GM18498 (cell line): ENCODE data around the gene HPRT1.

ENCODE experiments used
- ATAC-seq: cut with Tn5 transposase; IDR thresholded peaks from one replicate; pipeline ENCODE4 v1.9.1; 2021; ENCODE audit warnings: mild to moderate bottlenecking, moderate library complexity; ENCODE audit not compliant: unreplicated experiment

Gene HPRT1

GRCh38 chrX:134472041-134472440, 12.1 kb downstream of the HPRT1 start:
- ATAC-seq, result no peak

GRCh38 chrX:134476284-134476683, 16.3 kb downstream of the HPRT1 start:
- no peak for ATAC-seq

GRCh38 chrX:134478374-134478773, 18.4 kb downstream of the HPRT1 start:
- no peak for ATAC-seq

GRCh38 chrX:134480061-134480460, 20.1 kb downstream of the HPRT1 start:
- no peak for ATAC-seq

DNA sequence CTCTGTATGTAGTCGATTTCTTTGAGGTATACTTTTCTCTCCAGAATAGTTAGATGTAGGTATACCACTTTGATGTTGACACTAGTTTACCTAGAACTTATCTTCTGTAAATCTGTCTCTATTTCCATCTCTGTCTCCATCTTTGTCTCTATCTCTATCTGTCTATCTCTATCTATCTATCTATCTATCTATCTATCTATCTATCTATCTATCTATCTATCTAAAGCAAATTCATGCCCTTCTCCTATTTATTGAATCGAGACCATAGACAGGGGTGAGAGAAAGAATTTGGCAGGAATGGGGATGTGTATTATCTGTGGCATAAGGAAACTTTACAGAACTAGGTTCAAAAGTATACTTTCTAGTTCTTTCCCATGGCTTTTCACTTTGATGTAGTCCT, 21.4 kb downstream of the HPRT1 start:
- ATAC-seq, result no peak

- no peak for ATAC-seq
These were observed 22.4 kb downstream of the HPRT1 start for GRCh38 chrX:134482371-134482770.

GRCh38 chrX:134484039-134484438, 24.1 kb downstream of the HPRT1 start:
- ATAC-seq, result no peak

GRCh38 chrX:134501941-134502340, 42.0 kb downstream of the HPRT1 start:
- ATAC-seq, result no peak

DNA sequence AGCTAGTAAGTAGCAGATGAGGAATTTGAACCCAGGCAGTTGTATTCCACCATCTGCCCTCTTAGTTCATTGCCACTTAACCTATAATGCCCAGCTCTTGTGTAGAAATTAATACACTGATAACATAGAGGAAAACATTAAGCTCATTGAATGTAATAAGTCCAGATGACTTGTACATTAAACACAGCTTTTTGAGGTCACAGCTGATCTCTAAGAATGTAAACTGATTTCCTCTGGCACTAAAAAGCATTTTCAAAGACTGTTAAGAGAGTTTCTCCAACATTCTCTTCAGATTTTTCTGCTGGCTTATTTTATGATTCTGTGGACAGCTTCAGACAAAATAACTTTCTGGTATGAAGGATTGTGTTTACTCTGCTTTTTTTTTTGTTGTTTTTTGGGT, 42.7 kb downstream of the HPRT1 start:
- ATAC-seq, result no peak

- ATAC-seq, result no peak
These were observed 52.6 kb downstream of the HPRT1 start for GRCh38 chrX:134512566-134512965.

- no peak for ATAC-seq
These were observed 53.1 kb downstream of the HPRT1 start for GRCh38 chrX:134513091-134513490.

DNA sequence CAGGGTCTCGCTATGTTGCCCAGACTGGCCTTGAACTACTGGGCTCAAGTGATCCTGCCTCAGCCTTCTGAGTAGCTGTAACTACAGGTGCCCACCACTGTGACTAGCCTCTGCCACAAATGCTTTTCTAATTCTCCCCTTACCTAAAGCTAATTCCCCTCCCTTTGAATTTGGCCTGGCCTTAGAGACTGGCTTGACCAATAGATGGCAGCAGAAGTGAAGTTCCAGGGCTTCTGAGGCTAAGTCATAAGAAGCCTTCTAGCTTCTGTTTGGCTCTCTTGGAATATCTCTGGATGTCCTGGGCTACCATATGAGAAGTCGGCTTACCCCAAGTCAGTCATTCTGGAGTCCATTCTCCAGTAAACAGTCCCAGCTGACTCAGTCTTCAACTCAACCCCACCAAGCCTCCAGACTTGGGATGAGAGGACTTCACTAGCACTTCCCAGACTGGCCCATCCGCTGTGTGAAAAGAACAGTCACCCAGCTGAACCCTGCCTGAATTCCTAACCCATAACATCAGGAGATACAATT, 61.0 kb downstream of the HPRT1 start:
- ATAC-seq, result peak; percentile 68

- no peak for ATAC-seq
These were observed 64.2 kb downstream of the HPRT1 start for GRCh38 chrX:134524181-134524580.

DNA sequence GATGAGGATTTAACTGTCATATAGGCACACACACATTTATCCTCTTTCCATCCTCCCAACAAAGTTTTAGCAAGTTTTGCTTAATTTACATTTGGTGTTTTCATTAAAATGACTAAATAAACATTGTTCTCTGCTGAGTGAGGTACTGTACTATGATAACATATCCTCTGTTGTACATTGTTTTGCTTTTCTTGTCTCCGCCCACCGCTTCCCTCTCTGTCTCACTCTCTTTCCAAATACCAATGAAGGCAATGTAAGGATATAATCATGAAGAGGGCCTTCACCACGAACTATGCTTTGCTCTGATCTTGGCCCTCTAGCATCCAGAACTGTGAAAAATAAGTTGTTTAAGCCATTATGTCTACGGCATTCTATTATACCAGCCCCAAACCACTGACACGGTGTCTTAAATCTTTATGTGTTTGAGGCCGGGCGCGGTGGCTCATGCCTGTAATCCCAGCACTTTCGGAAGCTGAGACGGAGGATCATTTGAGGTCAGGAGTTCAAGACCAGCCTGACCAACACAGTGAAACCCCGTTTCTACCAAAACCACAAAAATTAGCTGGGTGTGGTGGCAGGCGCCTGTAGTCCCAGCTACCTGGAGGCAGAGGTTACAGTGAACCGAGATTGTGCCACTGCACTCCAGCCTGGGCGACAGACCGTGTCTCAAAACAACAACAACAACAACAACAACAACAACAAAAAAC, 65.3 kb downstream of the HPRT1 start:
- ATAC-seq, result no peak

DNA sequence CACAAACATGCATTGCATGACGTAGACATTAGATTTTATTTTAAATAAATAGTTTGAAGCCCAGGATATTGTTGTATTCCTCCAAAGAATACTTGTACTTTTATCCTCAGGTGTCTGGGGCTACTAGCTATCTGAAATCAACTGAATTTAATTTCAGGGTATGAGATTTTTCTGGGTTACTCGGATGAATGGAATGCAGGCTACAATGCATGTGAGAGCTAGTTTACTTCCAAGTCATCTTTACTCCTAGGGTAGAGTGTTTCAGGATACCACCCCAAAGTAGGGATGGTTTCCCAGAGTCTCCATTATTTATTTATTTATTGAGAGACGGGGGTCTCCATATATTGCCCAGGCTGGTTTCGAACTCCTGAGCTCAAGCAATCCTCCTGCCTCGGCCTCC, 66.4 kb downstream of the HPRT1 start:
- no peak for ATAC-seq

DNA sequence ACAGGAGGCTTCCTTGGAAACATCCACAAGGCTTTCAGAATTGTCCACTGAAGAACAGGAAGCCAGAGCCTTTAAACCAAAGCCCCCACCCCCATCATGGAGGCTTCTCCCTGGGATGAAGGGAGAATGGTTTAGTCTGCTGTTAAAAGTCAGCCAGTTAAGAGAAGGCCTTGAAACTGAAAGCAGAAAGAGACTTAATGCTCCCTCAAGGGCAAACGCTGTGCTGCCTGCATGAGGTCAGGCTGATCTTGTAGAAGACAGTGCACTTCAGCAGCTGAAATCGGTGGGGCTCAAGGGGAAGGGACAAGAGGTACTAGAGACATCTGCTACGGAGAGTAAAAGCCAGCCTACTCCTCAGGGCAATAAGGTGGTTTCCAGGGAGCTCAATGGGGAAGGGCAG, 69.0 kb downstream of the HPRT1 start:
- no peak for ATAC-seq

DNA sequence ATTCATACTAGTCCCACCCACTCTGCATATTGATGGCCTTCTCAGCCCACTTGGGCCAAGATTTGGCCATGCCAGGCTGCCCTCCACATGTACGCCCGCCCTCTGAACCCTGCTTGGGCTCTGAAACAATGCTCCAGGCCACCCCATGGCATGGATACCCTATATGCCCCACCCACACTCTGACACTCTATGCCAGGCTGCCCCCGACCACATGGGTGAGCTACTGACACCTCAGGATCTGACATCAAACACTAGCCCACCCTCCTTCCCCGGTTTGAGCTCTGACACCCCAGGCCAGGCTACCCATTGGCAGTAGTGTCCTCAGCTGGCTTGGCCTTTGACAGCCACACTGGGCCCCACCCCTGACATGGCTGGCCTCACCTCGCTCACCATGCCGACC, 69.5 kb downstream of the HPRT1 start:
- no peak for ATAC-seq

DNA sequence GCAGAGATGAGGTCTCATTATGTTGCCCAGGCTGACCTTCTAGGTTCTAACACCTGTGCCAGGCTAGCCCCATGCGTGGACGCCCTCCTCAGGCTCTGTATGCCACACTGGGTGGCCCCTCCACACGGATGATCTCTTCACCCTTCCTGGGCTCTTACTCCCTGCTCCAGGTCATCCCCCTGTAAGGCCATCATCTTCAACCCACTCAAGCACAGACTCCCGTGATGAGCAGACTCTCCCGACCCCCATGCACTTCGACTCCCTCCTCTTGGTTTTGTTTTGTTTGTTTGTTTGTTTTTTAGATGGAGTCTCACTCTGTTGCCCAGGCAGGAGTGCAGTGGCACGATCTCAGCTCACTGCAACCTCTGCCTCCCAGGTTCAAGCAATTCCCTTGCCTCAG, 70.9 kb downstream of the HPRT1 start:
- ATAC-seq, result no peak

DNA sequence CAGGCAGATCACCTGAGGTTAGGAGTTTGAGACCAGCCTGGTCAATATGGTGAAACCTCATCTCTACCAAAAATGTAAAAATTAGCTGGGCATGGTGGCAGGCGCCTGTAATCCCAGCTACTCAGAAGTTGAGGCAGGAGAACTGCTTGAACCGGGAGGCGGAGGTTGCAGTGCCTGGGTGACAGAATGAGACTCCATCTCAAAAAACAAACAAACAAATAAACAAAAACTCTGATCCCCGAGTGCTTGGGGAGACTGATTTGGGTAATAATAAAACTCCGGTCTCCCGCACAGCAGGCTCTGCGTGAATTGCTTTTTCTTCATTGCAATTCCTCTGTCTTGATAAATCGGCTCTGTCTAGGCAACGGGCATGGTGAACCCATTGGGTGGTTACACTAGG, 73.4 kb downstream of the HPRT1 start:
- ATAC-seq, result no peak

DNA sequence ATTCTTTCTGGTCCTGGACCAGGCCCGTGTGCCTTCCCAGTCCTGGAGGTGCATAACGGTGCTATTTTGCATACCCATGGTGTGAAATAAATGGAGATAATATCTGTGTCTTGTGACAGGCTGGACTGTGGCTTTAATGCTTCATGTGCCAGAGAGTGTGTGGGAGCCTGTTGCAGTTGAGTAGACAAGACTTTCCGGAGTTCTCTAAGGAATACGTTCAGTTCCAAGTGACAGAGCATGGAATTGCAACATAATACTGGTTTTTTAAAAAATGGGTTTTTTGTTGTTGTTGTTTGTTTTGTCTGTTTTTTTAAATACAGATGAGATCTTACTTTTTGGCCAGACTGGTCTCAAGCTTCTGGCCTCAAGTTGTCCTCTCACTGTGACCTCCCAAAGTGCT, 74.0 kb downstream of the HPRT1 start:
- ATAC-seq, result no peak

GRCh38 chrX:134537179-134537955, 77.4 kb downstream of the HPRT1 start:
- no peak for ATAC-seq

DNA sequence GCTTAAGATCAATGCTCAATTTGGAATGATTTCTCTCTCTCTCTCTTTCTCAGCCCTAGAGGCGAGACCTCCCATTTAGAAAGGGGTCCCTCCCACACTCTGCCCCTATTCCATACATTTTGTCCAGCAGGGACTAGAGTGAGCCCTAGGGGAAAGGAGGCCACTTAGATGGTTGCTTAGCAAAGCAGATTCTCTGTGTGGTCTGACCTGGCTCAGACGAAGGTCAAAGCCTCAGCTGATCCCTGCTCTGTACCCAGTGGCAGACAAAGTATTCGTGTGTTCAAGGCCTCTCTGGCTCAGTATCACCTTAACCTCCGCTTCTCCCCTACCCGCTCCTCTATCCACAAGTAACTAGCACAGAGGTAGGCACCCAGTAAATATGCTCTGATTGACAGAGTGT, 78.4 kb downstream of the HPRT1 start:
- no peak for ATAC-seq
